Upper lobe of left lung (tissue), 4 donors: ENCODE results near the gene WAPL.

Experiments
- EP300 ChIP-seq, 4 donors: sonication (generic); formaldehyde crosslinking; IDR thresholded peaks; one replicate each; pipeline ENCODE4 v1.5.1; 2017; ENCODE audit warnings: antibody characterized with exemption in 4 of 4, control low read depth in 2 of 4
- TF ChIP-seq, protein P1 (sequence below), 6 experiments: fragments of 450-650 bp in 4 of 6; fragments of 200-600 bp in 2 of 6; sonication (generic) in 2 of 6; IDR thresholded peaks; one replicate each; pipeline ENCODE4 v1.5.1; 2016 to 2019; ENCODE audit warnings: antibody characterized with exemption in 6 of 6

DNA sequence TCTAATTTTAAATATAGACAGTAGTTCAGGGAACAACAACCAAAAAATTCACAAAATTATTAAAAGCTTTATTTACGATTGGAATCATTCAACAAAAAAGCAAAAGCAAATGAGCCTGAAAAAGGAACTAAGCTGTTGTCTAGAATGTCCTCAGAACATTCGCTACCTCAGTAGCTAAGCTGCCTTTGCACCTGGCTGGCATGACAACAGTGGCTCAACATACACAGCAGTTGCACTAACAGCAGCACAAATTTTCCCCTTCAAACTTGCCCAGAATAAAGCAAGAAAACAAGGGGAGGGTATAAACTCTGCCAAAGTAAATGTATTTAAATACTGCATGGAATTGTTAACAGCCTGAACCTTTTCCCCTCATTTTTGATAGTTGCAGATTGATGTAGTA is 84.6 kb downstream of the WAPL start:
- TF ChIP-seq, protein P1, sequence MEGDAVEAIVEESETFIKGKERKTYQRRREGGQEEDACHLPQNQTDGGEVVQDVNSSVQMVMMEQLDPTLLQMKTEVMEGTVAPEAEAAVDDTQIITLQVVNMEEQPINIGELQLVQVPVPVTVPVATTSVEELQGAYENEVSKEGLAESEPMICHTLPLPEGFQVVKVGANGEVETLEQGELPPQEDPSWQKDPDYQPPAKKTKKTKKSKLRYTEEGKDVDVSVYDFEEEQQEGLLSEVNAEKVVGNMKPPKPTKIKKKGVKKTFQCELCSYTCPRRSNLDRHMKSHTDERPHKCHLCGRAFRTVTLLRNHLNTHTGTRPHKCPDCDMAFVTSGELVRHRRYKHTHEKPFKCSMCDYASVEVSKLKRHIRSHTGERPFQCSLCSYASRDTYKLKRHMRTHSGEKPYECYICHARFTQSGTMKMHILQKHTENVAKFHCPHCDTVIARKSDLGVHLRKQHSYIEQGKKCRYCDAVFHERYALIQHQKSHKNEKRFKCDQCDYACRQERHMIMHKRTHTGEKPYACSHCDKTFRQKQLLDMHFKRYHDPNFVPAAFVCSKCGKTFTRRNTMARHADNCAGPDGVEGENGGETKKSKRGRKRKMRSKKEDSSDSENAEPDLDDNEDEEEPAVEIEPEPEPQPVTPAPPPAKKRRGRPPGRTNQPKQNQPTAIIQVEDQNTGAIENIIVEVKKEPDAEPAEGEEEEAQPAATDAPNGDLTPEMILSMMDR (IDR thresholded peaks at IDR 0.05): no peak
- TF ChIP-seq EP300 (IDR thresholded peaks at IDR 0.05): no peak
